Rectal smooth muscle tissue (tissue), 1 donor: ENCODE data around the gene FGGY.
A peak's percentile ranks its signal among the peaks of the same experiment; 100 is the strongest.

Experiments used
- H3K27ac ChIP-seq: one replicate; pipeline ENCODE4 v1.7.0; 2013; ENCODE audit warnings: low read depth, low read length, inconsistent platforms
- H3K27me3 ChIP-seq: one replicate; pipeline ENCODE4 v1.7.0; 2013; ENCODE audit warnings: low read length; ENCODE audit not compliant: control insufficient read depth, insufficient read depth
- H3K36me3 ChIP-seq: one replicate; pipeline ENCODE4 v1.7.0; 2013; ENCODE audit warnings: low read length; ENCODE audit not compliant: control insufficient read depth, insufficient read depth
- H3K4me1 ChIP-seq: one replicate; pipeline ENCODE4 v1.7.0; 2013; ENCODE audit warnings: low read length; ENCODE audit not compliant: control insufficient read depth, insufficient read depth
- H3K4me3 ChIP-seq: one replicate; pipeline ENCODE4 v1.7.0; 2013; ENCODE audit warnings: low read length
- H3K9ac ChIP-seq: one replicate; pipeline ENCODE4 v1.7.0; 2013; ENCODE audit warnings: low read length

Gene FGGY

DNA sequence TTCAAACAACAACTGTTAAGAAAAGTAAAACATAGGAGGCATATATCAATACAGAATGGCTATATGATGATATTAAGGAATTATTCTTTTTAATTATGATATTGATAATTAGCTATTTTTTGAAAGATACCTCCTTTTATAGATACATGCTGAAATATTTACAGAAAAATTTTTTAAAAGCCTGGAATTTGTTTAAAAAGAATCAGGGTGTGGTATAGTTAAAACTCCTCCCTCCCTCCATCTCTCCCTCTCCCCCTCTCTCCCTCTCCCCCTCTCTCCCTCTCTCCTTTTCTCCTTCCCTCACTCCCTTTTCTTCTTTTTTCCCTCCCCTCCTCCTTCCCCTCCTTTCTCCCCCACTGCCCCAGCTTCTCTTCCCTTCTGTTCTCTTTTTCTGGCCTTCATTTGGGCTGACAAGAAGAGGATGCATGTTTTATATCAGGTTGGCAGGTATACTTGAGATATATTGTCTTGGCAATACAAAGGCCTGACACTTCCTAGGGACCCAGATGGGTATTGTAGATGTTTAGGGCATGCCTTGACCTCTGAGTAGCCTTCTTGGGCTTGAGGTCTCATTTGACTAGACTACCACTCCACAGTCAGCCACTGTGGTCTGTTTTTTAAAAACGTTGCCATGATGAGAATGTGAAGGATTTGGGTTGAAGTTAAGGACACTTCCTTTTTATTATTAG is 124.5 kb downstream of the FGGY start:
- Histone ChIP-seq H3K9ac (no peak overlapping the region), H3K27me3 (no peaks in the 10 kb centered on the region), H3K4me1 (peaks cover 11% of the 10 kb centered on the region), H3K36me3 (no peaks in the 10 kb centered on the region), H3K4me3 (no peak overlapping the region), H3K27ac (no peak overlapping the region)

DNA sequence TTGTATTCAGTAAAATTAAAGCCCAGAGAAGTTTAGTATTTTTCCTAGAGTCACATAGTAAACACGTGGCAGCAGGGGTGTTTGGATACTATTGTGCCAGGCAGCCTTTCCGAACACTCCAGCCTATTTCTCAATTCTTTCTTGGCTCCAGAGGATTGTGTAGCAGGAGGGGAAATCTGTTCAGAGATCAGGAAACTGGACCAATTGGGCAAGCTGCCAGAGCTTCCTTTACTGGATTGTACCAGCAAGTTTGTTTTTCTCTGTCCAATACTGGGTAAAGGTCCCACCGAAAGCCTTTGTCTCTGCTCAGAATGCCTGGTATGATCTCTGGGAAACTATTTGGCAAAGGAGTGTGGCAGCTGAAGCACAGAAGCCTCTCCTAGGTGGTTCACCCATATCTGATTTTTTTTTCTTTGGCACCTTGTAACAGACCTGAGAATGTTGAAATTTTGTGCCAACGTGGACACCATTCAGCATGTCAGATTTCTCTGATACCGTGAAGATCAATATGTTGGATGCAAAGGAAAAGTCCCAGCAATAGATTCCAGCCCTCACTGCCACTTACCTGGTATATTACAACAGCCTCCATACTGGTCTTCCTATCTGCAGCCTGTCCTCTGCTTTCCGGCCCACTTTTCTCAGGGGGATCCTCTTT is 126.2 kb downstream of the FGGY start:
- H3K4me1 ChIP-seq = peaks cover 11% of the 10 kb centered on the region
- H3K27ac ChIP-seq = no peak overlapping the region

DNA sequence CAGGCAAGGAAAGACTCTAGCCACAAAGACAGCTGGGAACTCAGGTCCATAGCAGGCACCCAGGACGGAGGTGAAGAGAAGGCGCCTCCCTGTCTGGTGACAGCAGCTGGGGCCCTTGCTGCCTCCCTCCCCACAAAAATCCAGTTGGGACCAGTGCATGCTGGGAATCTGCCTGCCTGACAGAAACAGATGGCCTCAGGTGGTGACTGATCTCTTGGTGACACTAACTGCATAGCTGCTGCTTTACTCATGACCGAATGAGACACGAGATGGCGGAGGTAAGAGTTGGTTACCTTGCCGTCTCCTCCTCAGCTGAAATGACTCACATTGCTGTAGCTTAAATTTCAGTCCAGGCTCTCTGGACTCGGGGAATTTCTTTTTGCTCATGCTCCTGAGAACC is 130.3 kb downstream of the FGGY start:
- Histone ChIP-seq H3K4me1 (no peaks in the 10 kb centered on the region), H3K9ac (no peak overlapping the region), H3K27me3 (no peaks in the 10 kb centered on the region), H3K36me3 (no peaks in the 10 kb centered on the region), H3K4me3 (no peak overlapping the region), H3K27ac (no peak overlapping the region)

More for the DNA sequence above, 126.2 kb downstream of the FGGY start:
- no peaks in the 10 kb centered on the region for H3K36me3 ChIP-seq
- H3K9ac ChIP-seq = no peak overlapping the region
- no peaks in the 10 kb centered on the region for H3K27me3 ChIP-seq
- no peak overlapping the region for H3K4me3 ChIP-seq

DNA sequence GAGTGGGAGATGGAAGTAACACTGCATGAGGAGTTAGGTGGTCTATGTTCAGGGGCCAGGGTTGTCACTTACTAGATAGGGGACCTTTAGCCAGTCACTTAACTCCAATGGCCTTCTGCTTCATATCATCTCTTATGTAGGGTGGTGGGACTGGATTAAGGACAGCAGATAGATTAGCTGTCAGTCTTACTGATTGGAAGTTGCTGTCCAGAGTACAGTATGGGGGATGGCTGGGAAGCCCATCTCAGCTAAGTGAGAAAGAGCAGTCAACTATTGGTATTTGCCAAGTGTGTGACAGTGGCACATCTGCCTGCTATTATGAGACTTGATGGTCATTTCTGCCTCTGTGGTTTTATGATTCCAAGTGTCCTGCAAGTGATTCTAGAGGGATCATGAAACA is 130.9 kb downstream of the FGGY start:
- Histone ChIP-seq H3K9ac (no peak overlapping the region), H3K4me1 (no peaks in the 10 kb centered on the region), H3K36me3 (no peaks in the 10 kb centered on the region), H3K4me3 (no peak overlapping the region), H3K27me3 (no peaks in the 10 kb centered on the region), H3K27ac (no peak overlapping the region)

DNA sequence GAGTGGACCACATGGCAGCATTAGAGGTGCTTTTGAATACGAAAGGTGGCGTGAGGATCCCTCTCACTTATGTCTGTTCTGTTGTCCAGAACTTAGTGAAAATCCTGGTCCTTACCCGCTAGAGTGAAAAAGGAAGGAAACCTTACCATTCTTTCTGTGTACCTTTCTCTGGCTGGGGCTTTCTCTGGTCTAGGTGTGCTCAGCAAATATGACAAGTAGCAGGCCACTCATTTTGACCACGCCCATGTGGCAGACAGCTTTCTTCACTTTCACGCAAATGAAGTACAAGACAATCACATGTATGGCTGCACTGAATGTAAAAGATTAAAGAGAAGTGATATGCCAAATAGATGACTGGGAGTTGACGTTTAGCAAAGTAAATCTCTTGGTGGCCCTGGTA is 131.9 kb downstream of the FGGY start:
- Histone ChIP-seq H3K4me1 (no peaks in the 10 kb centered on the region), H3K27ac (no peak overlapping the region), H3K36me3 (no peaks in the 10 kb centered on the region), H3K9ac (no peak overlapping the region), H3K4me3 (no peak overlapping the region), H3K27me3 (no peaks in the 10 kb centered on the region)

DNA sequence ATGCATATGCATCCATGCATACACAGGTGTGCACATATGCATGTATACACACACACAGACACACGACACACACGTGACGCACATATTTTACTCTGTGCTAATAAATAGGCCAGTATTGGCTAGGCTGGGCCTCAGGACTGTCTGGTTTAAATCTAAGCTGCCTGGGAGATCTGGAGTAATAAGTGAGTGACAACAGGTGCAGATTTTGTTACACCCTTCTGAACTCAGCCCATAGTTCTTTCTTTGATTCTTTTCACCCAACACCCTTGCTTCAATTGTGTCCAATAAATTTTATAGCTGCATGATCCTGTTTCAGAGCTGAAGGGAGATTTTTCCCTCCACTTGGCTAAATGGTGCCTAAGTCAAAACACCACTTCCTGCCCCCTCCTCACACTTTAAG is 132.8 kb downstream of the FGGY start:
- H3K4me3 ChIP-seq = no peak overlapping the region
- no peaks in the 10 kb centered on the region for H3K27me3 ChIP-seq
- H3K36me3 ChIP-seq = no peaks in the 10 kb centered on the region
- no peak overlapping the region for H3K9ac ChIP-seq
- H3K27ac ChIP-seq = no peak overlapping the region
- H3K4me1 ChIP-seq = no peaks in the 10 kb centered on the region

DNA sequence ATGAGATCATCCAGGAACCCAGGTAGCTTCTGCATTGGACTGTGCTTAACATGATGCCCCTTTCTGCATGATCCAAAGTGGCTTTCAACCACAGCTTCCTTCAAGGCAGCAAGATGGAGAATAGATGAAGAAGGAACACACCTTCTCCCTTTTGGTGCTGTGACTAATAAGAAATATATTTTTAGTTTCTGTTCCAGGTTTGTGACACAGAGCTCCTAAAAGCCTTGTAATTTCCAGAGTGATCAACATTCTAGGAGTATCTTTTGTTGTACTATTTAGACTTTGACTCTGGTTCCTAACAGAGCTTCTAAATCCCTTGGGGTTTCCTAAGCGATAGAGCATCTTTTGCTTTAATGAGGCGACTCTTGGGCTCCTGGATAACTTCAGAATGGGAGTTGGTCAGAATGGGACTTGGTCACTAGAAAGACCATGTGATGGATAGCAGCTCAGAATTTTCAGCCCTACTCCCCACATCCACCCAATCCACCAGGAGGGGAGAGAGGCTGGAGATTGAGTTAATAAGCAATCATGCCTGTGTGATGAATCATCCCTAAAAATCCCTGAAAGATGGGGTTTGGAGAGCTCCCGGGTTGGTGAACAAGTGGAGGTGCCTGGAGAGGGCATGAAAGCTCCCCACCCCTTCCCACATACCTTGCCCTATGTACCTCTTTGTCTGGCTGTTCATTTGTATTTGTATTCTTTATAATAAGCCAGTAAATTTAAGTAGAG is 134.8 kb downstream of the FGGY start:
- no peak overlapping the region for H3K4me3 ChIP-seq
- no peak overlapping the region for H3K27ac ChIP-seq
- no peaks in the 10 kb centered on the region for H3K4me1 ChIP-seq
- no peaks in the 10 kb centered on the region for H3K36me3 ChIP-seq
- H3K9ac ChIP-seq = no peak overlapping the region
- H3K27me3 ChIP-seq = no peaks in the 10 kb centered on the region

DNA sequence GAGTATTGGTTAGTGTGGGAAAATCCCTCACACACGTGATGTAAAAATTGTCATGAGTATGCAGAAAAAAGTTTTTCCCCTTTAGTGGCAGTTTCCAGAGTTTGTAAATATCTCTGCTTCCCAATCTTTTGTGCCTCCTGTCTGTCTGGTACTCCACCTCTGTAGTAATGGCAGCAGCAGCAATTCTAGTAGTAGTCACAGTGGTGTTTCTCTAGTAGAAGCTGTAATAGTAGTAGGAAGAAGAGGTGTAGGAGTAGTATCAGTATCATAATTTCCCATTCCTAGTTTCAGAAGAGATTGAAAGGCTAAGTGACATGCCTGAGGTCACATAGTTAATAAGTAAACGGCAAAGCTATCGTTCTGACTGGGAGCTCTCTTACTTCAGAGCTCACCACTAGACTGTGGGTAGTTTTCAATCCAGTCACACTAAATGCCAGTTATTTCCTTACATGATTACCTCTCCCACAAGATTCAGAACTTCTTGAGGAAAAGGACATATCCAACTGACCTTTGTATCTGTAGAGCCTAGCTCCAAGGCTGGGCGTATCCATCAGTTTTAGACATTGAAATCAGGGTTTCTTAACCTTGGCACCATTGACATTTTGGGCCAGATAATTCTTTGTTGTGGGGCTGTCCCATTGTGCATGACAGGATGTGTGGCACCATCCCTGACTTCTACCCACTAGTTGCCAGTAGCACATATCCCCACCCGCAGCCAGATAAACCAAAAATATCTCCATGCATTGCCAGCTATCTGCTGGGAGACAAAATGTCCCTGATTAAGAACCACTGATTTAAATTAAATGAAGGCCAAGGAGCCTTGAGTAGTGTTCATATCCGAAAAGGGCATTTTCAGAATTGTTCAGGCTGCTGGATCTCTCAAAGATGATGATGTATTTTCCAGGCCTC is 135.9 kb downstream of the FGGY start:
- Histone ChIP-seq H3K4me1 (no peaks in the 10 kb centered on the region), H3K36me3 (no peaks in the 10 kb centered on the region), H3K27me3 (no peaks in the 10 kb centered on the region), H3K4me3 (no peak overlapping the region), H3K27ac (no peak overlapping the region), H3K9ac (no peak overlapping the region)

DNA sequence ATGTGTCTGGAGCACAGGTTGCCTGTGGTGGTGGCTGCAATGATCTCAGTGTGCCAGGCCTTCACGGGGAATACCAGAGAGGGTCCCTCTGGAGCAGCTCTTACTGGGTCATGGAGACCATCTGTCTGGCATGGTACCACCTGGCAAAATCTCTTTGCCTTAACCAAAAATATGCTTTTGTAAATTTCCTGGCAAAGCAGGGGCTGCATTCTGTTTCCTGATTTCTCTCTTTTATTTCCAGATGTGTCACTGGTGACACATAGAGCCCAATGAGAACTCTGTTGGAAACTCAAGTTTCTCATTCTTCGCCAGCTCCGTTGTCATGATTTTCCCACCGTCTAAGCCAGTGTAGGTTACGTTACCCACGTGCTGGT is 136.5 kb downstream of the FGGY start:
- no peaks in the 10 kb centered on the region for H3K4me1 ChIP-seq
- H3K4me3 ChIP-seq = no peak overlapping the region
- H3K27ac ChIP-seq = no peak overlapping the region
- H3K36me3 ChIP-seq = no peaks in the 10 kb centered on the region
- no peaks in the 10 kb centered on the region for H3K27me3 ChIP-seq
- no peak overlapping the region for H3K9ac ChIP-seq

DNA sequence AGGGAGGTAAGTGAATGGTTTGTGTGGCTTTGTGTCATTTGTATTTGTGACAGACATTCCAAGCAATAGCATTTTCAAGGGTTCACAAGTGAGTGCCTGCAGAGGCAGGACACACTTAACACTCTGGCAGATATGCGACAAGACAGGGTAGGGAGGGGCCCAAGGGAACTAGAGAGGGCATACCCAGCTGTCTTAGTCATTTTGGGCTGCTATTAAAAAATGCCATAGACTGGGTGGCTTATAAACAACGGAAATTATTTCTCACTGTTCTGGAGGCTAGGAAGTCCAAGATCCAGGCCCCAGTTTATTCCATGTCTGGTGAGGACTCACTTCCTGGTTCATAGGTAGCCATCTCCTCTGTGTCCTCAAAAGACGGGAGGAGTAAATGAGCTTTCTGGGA is 137.4 kb downstream of the FGGY start:
- no peaks in the 10 kb centered on the region for H3K4me1 ChIP-seq
- no peak overlapping the region for H3K9ac ChIP-seq
- no peak overlapping the region for H3K27ac ChIP-seq
- no peaks in the 10 kb centered on the region for H3K36me3 ChIP-seq
- H3K27me3 ChIP-seq = no peaks in the 10 kb centered on the region
- no peak overlapping the region for H3K4me3 ChIP-seq

DNA sequence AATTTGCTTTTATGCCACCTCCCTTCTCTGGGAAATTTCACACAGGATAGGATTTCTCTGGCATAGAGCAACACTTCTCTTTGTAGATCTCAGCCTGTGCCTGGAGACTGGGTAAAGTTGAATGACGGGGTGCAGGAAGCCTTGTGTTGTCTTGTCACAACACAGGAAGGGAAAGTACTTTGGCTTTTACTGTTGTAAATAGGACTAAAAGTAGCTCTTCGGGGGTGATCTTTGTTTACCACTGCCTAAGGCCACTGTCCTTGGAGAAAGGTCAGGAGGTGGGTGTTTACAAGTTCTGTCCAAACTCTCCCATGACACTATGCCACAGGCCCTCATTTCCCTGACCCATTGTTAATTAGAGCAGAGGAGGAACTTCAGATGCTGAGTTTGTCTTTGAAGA is 139.7 kb downstream of the FGGY start:
- H3K36me3 ChIP-seq = no peaks in the 10 kb centered on the region
- H3K4me1 ChIP-seq = no peaks in the 10 kb centered on the region
- no peak overlapping the region for H3K9ac ChIP-seq
- no peaks in the 10 kb centered on the region for H3K27me3 ChIP-seq
- no peak overlapping the region for H3K27ac ChIP-seq
- no peak overlapping the region for H3K4me3 ChIP-seq

DNA sequence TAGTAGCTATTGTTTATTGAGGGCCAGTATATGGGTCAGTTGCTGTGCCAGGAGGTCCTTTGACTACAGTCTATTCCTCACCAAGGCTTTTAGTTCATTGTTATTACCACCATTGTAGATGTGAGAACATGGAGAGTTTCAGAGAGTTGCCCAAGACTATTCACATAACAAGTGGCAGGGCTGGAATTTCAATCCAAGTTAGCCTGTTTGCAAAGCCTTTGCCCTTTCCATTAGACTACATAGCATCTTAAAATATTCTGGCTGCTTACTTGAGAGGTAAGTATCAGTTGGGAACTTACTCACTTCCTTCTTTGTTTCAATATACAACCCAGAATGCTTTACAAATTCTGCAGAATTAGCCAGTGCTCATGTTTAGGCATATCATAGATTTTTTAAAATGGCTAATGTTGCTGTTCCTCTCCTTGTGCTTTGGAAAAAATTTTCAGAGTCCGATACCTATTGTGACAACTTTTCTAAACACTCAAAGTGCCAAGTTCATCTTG is 141.2 kb downstream of the FGGY start:
- Histone ChIP-seq H3K9ac (no peak overlapping the region), H3K27ac (peak overlapping the region; percentile 40), H3K4me1 (no peaks in the 10 kb centered on the region), H3K27me3 (no peaks in the 10 kb centered on the region), H3K36me3 (no peaks in the 10 kb centered on the region), H3K4me3 (no peak overlapping the region)
